Heart left ventricle (tissue), 16 donors: ENCODE data around the gene INTS12. TPM values are rescaled to one million over a fixed set of nuclear protein-coding genes. Genes with fewer than 3 reads are reported as not detected.
"Not testable (repeated sequence)": the region's sequence is repeated elsewhere in the genome, so short reads cannot be mapped to it uniquely, and the experiment has no call there.

ENCODE experiments used
- ATAC-seq, 4 donors: fragments of 200-7000 bp; cut with Tn5 transposase; one replicate each; pipeline ENCODE4 v1.9.1; 2020 to 2022; ENCODE audit warnings: moderate library complexity in 4 of 4, mild to moderate bottlenecking in 3 of 4, moderate number of reproducible peaks in 1 of 4
- DNase-seq, 5 donors: peaks; one replicate each; pipeline ENCODE4 v3.0.0-alpha.2; 2020
- H3K27ac ChIP-seq, 12 donors: fragments of 200-600 bp; sonication (generic) in 4 of 12; one replicate each; pipeline versions ENCODE4 v1.5.0 to v1.8.0; 2016 to 2022; ENCODE audit warnings: mild to moderate bottlenecking in 2 of 12
- H3K27me3 ChIP-seq, 9 donors: fragments of 200-600 bp; sonication (generic) in 2 of 9; one replicate each; pipeline versions ENCODE4 v1.5.1 to v1.8.0; 2016 to 2022; ENCODE audit warnings: mild to moderate bottlenecking in 3 of 9
- H3K36me3 ChIP-seq, 9 donors: fragments of 200-600 bp; sonication (generic) in 2 of 9; one replicate each; pipeline versions ENCODE4 v1.5.0 to v1.8.0; 2018 to 2022; ENCODE audit warnings: mild to moderate bottlenecking in 2 of 9
- H3K4me1 ChIP-seq, 12 donors: fragments of 200-600 bp; sonication (generic) in 4 of 12; one replicate each; pipeline versions ENCODE4 v1.5.0 to v1.8.0; 2016 to 2022; ENCODE audit warnings: mild to moderate bottlenecking in 3 of 12
- H3K4me3 ChIP-seq, 12 donors: fragments of 200-600 bp; sonication (generic) in 4 of 12; one replicate each; pipeline versions ENCODE4 v1.5.0 to v1.8.0; 2017 to 2022; ENCODE audit warnings: mild to moderate bottlenecking in 9 of 12, moderate library complexity in 4 of 12
- H3K9me3 ChIP-seq, 12 donors: fragments of 200-600 bp; sonication (generic) in 4 of 12; one replicate each; pipeline versions ENCODE4 v1.5.0 to v1.8.0; 2016 to 2022; ENCODE audit warnings: mild to moderate bottlenecking in 1 of 12
- POLR2A ChIP-seq, 2 donors: fragments of 450-650 bp; IDR thresholded peaks; one replicate each; pipeline ENCODE4 v1.6.1; 2017; ENCODE audit warnings: antibody characterized with exemption in 2 of 2, mild to moderate bottlenecking in 2 of 2, moderate library complexity in 2 of 2
- WGBS, 4 donors: extraction: QIAGEN DNeasy Blood & Tissue Kit in 2 of 4; methylation state at CpG; one replicate each; pipeline versions ENCODE4 v1.1.5 to v1.1.7; 2013 to 2018; 5-methylcytosine and 5-hydroxymethylcytosine counted together
- intact Hi-C, 10 donors: fragments of 100-400 bp; cut with DNase I; formaldehyde crosslinking; loops; one replicate each; pipeline versions ENCODE4 v1.11.1 to v1.14.2; 2022
- polyA plus RNA-seq, 2 donors: library from polyadenylated mRNA; stranded (reverse); fragments of 200-250 nt; gene quantifications; one replicate each; pipeline ENCODE4 v1.2.3, GENCODE V29; 2013
- total RNA-seq, 9 donors: library from RNA; depleted of rRNA in 2 of 9; stranded (reverse); fragments of >200 nt in 2 of 9; fragmentation: NEBNext Ultra II Directional in 3 of 9; extraction: Animal tissue kit (Norgen Biotek cat#: 25700) in 3 of 9; gene quantifications; one replicate each; pipeline versions ENCODE4 v1.1.0 to v1.2.4, GENCODE V29; 2016 to 2023
- TF ChIP-seq, protein P1 (sequence below), 12 donors: fragments of 200-600 bp; sonication (generic) in 4 of 12; IDR thresholded peaks; one replicate each; pipeline versions ENCODE4 v1.5.0 to v1.8.0; 2018 to 2022; ENCODE audit warnings: antibody characterized with exemption in 12 of 12, mild to moderate bottlenecking in 5 of 12
- donor health status: ischemic (EF 13 %, LVEDD 7.1; RV severe dilation, severe dysfunction).
- donor health status: healthy with polysubstance abuse.
- donor health status: DM: no; HTN: yes; CAD: no.
- donor health status: DM: no; HTN: no; CAD: no.
- donor health status: ischemic (EF 25% LVEDD 6.9; RV normal size, moderate dysfunction).
- donor health status: ischemic (EF 25% LVEDD 5.7; RV mildly dilated, moderate dysfunction).
- donor health status: healthy.
- donor health status: DM: yes; HTN: yes; CAD: no.
- donor health status: ischemic (EF 35%, LVEDD 5.7; RV mildly dilated, moderate dysfunction).
- donor health status: nonischemic (EF 11% LVEDD 7.7; RV severe dilation, severe dysfunction).
- donor health status: DM: yes; HTN: yes; CAD: no.
- donor health status: PGD.
- donor health status: ischemic (EF 29% LVEDD 5.4; RV normal size, mild dysfunction).
- donor health status: nonischemic (EF 23%, LVEDD 6.1; RV moderate dilation, normal function).

INTS12 gene
- total and polyA plus RNA-seq, 11 donors = 11.4 to 34.2 (median 22.2) TPM

DNA sequence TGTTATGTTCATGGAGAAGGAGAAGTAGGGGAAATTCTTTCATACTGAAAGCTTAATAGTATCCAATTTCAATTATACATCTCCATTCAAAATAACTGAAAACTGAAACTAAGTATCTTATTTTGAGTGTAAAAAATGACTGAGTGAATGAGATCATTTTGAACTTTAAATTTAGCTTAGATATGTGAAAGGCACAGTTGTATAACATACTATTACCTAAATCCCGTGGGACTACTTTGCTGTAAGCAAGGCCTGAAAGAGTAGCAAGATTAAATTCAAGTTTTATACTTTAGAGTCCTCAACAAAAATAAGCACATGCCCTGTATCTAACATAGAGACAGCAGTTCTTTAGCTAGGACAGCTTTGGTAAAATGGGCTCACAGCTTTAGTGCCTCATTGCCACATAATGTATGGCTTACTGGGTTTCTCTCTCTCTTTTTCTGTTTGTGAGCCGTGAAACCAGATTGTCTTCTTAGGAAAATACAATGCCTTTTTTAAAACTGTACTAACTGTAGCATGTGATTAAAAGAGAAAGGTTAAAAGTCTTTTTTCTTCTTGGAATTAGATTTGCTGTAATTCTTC, 43.3 kb upstream of the INTS12 start:
- no peak overlapping the region for H3K4me3 ChIP-seq
- H3K36me3 ChIP-seq = no peaks in the 10 kb centered on the region
- ATAC-seq = no peak
- TF ChIP-seq, protein P1, sequence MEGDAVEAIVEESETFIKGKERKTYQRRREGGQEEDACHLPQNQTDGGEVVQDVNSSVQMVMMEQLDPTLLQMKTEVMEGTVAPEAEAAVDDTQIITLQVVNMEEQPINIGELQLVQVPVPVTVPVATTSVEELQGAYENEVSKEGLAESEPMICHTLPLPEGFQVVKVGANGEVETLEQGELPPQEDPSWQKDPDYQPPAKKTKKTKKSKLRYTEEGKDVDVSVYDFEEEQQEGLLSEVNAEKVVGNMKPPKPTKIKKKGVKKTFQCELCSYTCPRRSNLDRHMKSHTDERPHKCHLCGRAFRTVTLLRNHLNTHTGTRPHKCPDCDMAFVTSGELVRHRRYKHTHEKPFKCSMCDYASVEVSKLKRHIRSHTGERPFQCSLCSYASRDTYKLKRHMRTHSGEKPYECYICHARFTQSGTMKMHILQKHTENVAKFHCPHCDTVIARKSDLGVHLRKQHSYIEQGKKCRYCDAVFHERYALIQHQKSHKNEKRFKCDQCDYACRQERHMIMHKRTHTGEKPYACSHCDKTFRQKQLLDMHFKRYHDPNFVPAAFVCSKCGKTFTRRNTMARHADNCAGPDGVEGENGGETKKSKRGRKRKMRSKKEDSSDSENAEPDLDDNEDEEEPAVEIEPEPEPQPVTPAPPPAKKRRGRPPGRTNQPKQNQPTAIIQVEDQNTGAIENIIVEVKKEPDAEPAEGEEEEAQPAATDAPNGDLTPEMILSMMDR (IDR thresholded peaks at IDR 0.05) = no peak
- TF ChIP-seq POLR2A (IDR thresholded peaks at IDR 0.05) = no peak
- 45 to 69% (median 57%) methylated on average over 2 of the region's 2 CpGs for WGBS, 4 donors
- intact Hi-C loops = no loop called here
- no peak for DNase-seq
- no peaks in the 10 kb centered on the region for H3K27me3 ChIP-seq
- H3K9me3 ChIP-seq = peaks cover 0 to 8% (median 0%) of the 10 kb centered on the region in 12 donors
- H3K27ac ChIP-seq = no peak overlapping the region
- H3K4me1 ChIP-seq = no peaks in the 10 kb centered on the region

DNA sequence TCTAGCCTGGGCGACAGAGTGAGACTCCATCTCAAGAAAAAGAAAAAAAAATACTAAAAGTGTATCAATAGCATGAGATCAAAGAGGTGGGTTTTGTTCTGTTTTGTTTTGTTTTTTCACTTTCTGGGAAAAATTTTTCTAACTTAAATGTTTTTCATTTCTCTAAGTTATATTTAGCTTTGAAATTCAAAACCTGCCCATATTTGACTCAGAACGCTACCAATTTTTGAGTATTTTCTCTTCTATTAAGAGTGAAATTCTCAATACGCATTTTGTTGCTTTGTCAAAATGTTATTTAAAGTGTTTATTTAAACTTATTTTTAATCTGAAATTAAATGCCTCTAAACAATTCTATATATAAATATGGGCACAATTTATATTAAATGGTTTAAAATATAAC, 39.7 kb upstream of the INTS12 start:
- Histone ChIP-seq H3K4me3 (no peak overlapping the region), H3K36me3 (no peaks in the 10 kb centered on the region), H3K4me1 (no peaks in the 10 kb centered on the region), H3K27me3 (no peaks in the 10 kb centered on the region), H3K27ac (no peak overlapping the region), H3K9me3 (peaks cover 0 to 8% (median 0%) of the 10 kb centered on the region in 12 donors)
- no peak for DNase-seq
- intact Hi-C loops = no loop called here
- 96 to 99% (median 97%) methylated on average over 3 of the region's 3 CpGs for WGBS, 4 donors
- TF ChIP-seq, protein P1 (IDR thresholded peaks at IDR 0.05) = no peak
- no peak for TF ChIP-seq POLR2A (IDR thresholded peaks at IDR 0.05)
- no peak for ATAC-seq

DNA sequence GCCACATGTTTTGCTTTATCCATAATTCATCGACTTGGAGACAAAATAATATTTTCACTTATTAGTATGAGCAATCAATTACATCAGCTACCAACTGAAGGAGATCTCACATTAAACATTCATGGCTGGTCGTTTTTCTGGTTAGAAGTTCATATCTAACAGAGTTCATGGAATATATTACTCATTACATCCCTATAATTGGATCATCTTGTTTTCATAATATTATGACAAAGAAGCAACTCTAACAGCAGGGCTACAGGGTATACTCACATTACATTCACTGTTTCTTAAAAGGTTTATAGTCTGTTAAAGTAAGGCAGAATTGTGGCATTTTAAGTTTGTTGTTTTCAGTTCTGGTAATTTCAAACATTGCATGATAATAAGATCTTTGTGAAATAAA, 33.1 kb upstream of the INTS12 start:
- WGBS, 4 donors = 71 to 78% (median 77%) methylated on average over 2 of the region's 2 CpGs
- no peak overlapping the region for H3K4me3 ChIP-seq
- ATAC-seq (no peak), DNase-seq (no peak)
- no peak overlapping the region for H3K27ac ChIP-seq
- no peaks in the 10 kb centered on the region for H3K27me3 ChIP-seq
- TF ChIP-seq, protein P1 (IDR thresholded peaks at IDR 0.05) = no peak
- no peak for TF ChIP-seq POLR2A (IDR thresholded peaks at IDR 0.05)
- intact Hi-C loops = no loop called here
- peaks cover 0 to 13% (median 0%) of the 10 kb centered on the region in 9 donors for H3K36me3 ChIP-seq
- H3K9me3 ChIP-seq = peaks cover 0 to 28% (median 11%) of the 10 kb centered on the region in 12 donors
- H3K4me1 ChIP-seq = no peaks in the 10 kb centered on the region

DNA sequence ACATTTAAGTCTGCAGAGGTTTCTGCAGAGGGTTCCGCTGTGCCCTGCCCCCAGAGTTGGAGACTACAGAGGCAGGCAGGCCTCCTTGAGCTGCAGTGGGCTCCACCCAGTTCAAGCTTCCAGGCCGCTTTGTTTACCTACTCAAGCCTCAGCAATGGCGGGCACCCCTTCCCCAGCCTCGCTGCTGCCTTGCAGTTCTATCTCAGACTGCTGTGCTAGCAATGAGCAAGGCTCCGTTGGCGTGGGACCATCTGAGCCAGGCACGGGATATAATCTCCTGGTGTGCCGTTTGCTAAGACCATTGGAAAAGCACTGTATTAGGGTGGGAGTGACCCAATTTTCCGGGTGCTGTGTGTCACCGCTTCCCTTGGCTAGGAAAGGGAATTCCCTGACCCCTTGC, 26.7 kb upstream of the INTS12 start:
- intact Hi-C loops, ATAC-seq, H3K4me1 ChIP-seq, H3K27me3 ChIP-seq, DNase-seq, H3K4me3 ChIP-seq, H3K27ac ChIP-seq: not testable (repeated sequence)
- Histone ChIP-seq H3K9me3 (peaks cover 0 to 58% (median 21%) of the 10 kb centered on the region in 12 donors), H3K36me3 (peaks cover 0 to 33% (median 0%) of the 10 kb centered on the region in 9 donors)
- WGBS, 4 donors = 89 to 100% (median 98%) methylated on average over 9 to 10 of the region's 10 CpGs

DNA sequence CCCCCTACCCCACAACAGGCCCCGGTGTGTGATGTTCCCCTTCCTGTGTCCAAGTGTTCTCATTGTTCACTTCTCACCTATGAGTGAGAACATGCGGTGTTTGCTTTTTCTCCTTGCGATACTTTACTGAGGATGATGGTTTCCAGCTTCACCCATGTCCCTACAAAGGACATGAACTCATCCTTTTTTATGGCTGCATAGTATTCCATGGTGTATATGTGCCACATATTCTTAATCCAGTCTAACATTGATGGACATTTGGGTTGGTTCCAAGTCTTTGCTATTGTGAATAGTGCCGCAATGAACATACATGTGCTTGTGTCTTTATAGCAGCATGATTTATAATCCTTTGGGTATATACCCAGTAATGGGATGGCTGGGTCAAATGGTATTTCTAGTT, 21.4 kb upstream of the INTS12 start:
- Histone ChIP-seq H3K9me3 (peaks cover 0 to 28% (median 6%) of the 10 kb centered on the region in 12 donors), H3K36me3 (peaks cover 0 to 14% (median 0%) of the 10 kb centered on the region in 9 donors)
- WGBS, 4 donors = 91 to 100% (median 97%) methylated on average over 4 of the region's 4 CpGs
- H3K27ac ChIP-seq, DNase-seq, ATAC-seq, H3K4me1 ChIP-seq, H3K4me3 ChIP-seq, H3K27me3 ChIP-seq, intact Hi-C loops: not testable (repeated sequence)
